GM21381 (cell line): ENCODE data around the gene NFIC.

Experiments
- ATAC-seq: cut with Tn5 transposase; IDR thresholded peaks from one replicate; pipeline ENCODE4 v1.9.1; 2021; ENCODE audit warnings: mild to moderate bottlenecking, moderate library complexity; ENCODE audit not compliant: unreplicated experiment

NFIC gene

GRCh38 chr19:3464587-3465235 lies 98.3 kb downstream of the NFIC start:
- no peak for ATAC-seq

- ATAC-seq: no peak
Measured at GRCh38 chr19:3465552-3465951, 99.2 kb downstream of the NFIC start.

DNA sequence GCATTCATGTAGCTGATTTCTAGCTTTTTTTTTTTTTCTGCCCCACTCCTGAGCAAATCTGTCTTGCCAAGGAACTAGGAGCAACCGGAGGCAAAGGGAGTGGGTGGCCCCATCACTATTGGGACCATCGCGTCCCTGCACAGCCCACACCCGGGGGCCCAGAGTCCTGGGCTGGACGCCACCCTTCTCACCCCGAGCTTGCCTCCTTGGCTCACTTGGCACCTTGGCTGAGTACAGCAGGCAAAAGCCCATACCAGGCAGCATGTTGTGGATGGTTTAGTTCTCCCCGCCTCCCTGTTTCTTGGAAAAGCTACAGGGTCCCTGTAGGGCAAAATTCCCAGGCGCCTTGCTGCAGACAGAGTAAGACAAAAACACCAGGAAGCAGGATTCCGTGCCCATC lies 100.3 kb downstream of the NFIC start:
- ATAC-seq: no peak

DNA sequence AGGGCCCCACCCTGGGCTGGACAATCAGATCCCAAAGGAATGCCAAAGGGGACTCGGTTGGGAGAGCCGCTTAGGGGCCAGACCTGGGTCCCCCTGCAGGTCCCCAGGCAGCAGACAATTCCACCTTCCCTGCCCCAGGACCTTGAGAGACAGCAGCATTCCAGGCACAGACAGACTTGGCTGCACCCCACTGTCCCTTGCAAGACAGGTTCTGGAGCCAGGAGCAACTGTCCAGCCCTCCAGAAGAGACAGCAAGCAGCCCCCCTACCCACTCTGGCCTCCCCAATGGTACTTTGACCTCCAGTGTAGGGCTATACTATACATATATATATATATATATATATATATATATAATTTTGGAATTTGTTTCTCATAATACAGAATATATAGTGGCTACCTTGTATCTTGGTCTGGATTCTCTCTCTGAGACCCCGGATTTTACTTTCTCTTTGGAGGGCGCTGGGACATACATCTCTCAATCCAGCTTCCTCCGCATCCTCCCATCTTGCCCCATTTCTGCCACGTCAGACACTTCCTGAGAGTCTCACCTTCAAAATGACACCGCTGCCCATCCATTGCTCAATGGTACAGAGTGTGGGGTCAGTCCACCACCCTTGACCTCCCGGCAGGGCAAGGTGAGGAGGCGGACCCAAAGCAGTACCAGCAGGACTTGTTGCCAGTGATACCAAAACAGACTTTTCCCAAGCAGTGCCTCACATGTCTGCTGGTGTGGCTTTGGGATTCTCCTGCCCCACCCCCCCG lies 101.2 kb downstream of the NFIC start:
- no peak for ATAC-seq

DNA sequence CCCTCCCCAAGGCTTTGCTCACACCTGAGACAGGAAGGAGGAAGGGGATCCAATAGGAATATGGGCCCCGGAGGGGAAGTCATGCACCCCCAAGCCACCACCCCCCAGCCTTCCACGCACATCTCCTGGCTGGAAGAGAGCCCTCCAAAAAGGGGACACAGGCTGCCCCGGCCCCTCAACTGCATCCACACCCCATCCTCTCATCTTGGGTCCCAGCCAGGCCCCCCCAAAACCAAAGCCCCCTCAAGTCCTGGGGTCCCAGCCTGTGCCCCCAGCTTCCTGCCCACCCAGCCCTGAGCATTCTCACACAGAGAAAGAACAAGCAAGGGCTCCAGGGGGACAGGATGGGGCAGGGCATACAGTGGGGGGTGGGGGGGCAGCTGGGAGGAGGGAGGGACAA lies 101.8 kb downstream of the NFIC start:
- no peak for ATAC-seq

DNA sequence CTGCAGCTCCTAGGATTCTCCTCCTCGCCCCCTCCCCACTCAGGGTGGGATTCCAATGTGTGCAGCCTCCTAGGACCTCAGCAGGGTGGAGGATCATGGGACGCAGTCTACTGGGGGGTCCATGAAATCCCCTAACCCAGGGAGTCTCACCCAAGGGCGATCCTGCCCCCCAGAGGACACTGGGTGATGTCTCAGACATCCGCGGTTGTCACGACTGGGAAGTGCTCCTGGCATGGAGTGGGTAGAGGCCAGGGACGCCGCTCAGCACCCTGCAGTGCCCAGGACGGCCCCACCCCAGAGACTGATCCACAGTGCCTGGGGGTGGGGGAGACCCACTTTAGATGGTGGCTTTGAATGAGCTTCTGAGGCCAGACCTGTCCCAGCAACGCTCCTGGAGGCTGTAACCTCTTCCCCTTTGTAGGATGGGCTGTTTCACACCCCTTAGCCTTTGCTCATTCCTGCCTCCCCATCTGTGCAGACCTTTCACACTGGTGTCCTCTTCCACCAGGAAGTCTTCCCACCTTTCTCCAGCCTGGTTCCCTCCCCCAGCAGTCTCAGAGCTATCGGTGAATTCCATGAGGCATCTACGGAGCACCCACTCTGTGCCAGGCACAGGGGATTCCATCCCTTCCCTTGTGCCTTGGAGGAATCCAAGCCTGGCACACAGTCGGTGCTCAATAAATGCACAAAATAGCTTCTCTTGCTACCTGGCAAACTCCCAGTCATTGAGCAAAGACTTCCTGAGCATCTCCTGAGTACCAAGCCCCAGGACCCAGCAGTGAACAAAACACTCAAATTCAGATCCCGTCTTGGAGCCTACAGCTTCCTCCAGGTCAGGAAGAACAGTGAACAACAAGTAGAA lies 103.5 kb downstream of the NFIC start:
- ATAC-seq: no peak

DNA sequence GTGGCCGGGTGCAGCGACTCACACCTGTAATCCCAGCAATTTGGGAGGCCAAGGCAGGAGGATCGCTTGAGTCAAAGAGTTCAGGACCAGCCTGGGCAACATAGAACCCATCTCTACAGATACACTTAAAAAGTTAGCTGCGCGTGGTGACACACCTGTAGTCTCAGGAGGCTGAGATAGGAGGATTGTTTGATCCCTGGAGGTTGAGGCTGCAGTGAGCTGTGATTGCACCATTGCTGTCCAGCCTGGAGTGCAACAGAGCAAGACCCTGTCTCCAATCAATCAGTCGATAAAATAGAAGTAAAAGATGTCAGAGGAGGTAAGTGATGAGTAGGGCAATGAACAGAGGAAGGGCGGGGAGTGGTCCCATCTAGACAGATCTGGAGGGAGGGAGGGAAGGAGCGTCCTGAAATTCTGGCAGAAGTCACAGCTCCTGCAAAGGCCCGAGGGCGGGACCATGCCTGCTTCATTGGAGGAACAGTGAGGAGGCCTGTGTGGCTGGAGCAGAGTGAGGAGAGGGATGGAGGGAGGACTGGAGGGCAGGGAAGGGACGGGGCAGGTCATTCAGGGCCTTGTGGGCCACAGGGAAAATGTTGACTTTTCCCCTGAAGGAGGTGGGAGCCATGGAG lies 104.2 kb downstream of the NFIC start:
- no peak for ATAC-seq

DNA sequence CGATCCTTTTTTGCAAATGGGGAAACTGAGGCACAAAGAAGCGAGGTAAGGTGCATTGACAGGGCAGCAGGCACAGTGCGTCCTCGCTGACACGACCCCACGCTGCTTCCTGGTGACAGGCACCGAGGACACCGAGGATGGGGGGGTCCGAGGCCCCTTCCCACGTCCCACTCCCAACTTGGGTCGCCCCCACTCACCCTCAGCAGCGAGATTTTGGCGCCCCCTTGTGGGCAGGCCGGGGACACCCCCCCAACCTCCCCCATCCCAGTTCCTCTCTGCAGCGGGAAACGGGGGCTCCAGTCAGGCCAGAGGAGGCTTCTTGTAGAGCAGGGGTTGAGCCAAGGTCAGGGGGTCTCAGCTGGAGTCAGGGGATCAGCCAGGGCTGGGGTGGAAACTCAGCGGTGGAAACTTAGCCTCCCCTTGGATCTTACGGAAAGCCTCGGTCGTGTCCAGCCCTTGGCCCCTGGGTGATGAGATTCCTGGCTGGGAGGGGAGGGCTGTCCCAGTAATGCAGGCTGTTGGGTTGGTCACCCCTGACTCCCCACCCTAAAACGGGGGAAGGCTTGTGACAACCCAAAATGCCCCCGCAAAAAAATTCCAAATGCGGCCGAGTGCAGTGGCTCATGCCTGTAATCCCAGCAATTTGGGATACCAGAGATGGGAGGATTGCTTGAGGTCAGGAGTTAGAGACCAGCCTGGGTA lies 105.7 kb downstream of the NFIC start:
- ATAC-seq: no peak

DNA sequence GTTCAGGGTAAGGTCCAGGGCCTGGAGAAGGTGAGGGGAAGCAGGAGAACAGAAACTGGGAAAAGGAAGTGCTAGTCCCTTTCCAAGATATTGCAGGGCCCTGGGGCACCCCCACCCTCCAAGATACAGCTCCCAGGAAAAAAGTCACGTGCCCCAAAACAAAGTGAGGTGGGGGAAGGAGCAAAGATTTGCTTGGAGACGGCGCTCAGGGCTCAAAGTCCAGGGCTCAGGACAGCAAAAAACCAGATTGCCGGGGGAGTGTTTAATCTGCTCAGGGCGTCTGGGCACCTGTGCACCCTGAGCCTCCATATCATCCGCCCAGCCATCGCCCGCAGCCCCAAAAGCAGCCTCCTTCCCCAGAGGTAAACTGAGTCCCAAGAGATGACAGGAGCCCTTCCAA lies 107.6 kb downstream of the NFIC start:
- ATAC-seq: no peak

- no peak for ATAC-seq
Measured at GRCh38 chr19:3474614-3475013, 108.2 kb downstream of the NFIC start.

- ATAC-seq: no peak
Measured at GRCh38 chr19:3475449-3475848, 109.1 kb downstream of the NFIC start.

- ATAC-seq: no peak
Measured at GRCh38 chr19:3476830-3477229, 110.4 kb downstream of the NFIC start.

DNA sequence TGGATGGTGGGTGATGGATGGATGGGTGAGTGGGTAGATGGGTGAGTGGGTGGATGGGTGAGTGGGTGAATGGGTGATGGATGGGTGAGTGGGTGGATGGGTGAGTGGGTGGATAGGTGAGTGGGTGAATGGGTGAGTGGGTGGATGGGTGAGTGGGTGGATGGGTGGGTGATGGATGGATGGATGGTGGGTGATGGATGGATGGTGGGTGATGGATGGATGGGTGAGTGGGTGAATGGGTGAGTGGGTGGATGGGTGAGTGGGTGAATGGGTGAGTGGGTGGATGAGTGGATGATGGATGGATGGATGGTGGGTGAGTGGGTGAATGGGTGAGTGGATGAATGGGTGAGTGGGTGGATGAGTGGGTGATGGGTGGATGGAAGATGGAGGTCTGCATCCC lies 111.1 kb downstream of the NFIC start:
- no peak for ATAC-seq

DNA sequence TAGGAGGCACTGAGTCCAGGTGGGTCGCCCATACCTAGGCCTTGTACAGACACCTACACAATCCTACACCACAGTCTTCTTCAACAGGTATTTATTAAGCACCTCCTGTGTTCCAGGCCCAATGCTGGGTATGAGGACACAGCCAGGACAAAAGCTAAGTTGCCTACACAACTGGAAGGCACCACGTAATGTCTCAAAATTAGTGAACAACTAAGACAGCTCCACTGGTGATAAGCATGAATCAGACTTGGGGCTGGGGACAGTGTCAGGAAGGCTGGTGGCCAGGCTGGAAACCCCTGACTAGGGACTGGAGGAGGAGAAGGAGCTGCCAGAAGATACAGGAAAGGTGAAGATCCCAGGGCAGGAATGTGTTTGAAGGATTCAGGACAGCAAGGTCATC lies 111.6 kb downstream of the NFIC start:
- no peak for ATAC-seq

DNA sequence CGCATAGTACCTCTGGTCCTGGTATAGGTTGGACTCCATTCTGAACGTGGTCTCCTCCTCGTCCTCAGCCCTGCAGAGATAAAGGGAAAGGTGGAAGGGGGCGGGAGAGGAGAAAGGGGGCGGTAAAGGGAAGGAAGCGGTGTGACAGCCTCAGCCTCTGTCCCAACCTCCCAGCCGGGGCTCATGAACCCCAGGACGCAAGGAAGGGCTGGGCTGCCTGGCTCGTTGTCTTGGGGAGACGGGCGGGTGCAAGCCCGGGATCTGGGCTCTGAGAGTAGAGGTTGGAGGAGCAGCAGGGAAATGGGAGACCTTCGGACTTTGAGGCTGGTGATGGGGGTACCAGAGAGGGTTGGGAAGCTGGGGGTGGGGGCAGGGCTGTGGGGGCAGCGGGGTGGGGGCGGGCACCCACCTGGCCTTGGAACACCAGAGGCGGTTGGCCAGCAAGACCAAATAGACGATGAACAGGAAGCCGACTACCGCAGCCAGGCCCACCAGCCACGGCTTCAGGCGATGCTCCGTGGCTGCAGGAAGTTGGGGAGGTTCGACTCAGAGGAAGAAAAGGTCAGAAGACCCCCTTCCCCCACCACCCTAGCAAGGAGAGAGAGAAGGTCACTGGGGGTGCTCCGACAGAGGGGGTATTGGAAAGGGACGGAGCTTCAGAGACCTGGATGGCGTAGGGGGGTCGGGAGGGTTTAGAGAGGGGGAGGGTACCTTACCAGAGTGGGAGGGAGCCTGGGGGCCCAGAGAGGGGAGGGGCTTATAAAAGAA lies 112.2 kb downstream of the NFIC start:
- no peak for ATAC-seq

- no peak for ATAC-seq
Measured at GRCh38 chr19:3479177-3479833, 112.9 kb downstream of the NFIC start.

DNA sequence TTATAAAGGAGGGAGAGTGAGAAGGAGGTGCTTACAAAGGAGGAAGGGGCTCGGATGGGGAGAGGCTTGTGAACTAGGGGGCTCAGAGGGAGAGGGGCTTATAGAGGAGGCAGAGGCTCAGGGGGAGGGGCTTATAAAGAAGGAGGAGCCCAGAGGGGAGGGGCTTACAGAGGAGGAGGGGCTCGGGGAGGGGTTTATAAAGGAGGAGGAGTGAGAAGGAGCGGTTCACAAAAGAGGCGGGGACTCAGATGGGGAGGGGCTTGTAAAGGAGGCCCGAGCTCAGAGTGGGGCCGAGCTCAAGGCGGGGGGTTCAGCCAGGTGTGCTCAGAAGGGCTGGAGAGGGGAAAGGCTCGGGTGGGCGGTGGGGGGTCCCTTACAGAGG lies 113.4 kb downstream of the NFIC start:
- ATAC-seq: no peak

DNA sequence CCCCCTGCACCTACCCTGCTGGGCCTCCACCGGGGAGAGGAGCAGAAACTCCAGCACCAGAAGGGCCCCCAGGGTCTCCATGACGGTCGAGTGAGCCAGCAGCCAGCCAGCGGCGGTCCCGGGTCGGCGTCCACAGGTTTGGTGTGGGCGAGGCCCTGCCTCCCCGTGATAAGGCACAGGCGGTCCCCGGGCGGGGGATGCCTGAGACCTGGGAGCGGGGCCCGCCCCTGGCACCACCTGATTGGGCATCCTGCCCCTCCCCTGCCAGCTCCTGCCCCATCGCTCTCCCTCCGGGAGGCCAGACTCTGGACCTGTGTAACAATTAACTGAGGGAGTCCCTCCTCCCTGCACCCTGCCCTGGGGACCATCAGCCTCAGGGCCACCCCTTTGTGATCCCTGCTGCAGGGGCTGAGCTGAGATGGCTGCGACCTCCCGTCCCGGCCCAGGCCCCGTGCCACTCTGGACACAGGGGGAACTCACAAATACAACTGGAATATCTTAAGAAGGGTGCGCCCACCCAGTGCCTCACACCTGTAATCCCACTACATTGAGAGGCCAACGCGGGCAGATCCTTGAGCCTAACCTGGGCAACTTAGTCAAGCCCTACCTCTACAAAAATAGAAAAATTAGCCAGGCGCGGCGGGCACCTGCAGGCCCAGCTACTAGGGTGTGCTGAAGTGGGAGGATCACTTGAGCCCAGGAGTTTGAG lies 114.2 kb downstream of the NFIC start, which contains the start of gene SMIM24:
TSS of gene SMIM24 (minus strand) at position 143 of the 709 bp plus-strand sequence. CDS start at position 81, 62 bp downstream.
- ATAC-seq: no peak
